CD4-positive, alpha-beta T cell treated with Interleukin-17A for 1 hour (primary cell): ENCODE measurements around the gene SLC35F4.

Experiments
- DNase-seq: peaks from one replicate; pipeline ENCODE4 v3.0.0-alpha.2; 2020

Gene SLC35F4

DNA sequence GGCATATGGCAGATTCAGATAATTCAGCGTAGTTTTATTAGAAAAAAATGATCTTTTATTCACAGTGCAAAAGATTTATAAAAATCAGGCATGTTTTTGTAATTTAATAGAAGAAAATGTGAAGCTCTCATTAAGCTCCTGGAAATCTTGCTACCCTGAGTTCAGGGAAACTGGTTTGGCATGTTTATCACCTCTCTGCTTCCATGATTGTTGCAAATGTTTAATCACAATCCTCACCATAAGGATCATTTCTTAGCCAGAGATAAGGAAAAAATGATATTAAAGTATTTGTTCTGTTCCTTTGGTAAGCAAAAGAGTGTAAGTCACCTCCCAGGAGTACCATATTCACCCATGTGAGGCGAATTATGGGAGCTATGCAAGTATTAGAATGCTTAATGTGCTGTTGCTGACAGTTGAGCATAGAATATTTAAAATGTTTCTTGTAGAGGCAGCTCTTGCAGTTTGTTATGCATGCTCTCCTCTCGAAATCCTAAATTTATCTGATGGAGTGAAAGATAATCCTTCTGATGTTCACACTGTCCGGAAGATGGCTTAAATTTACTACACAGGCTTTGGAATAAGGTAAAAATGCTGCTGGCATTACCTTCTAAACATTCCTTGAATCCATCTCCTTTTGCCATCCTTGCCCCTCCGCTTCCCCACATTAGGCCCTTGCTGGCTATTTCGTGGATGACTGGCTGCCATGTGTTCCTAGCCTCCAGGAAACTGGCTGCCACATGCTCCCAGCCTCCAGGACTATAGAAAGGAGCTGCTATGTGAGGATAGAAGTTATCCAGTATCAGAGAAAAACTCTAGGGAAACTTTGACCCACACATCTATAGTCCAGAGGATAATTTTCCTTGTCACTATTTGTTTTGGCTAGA, 256.5 kb downstream of the SLC35F4 start:
- DNase-seq: no peak

DNA sequence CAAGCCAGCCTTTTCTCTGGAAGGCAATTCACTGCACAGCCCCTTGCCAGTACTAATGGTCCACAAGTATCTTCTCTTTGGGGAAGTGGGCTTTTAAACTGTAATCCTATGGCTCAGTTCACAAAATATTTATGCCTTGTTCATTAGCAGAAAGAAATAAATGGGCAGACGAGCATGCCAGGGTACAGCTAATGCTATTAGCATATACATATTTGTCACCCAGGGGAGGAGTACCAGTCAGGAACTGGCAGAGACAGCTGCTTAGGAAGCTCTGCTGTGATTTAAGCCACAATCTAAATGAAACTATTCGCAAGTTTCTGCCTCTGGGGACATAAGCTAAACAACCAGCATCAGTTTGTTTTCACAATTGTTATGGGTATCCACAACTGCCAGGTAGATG, 258.8 kb downstream of the SLC35F4 start:
- DNase-seq: no peak

DNA sequence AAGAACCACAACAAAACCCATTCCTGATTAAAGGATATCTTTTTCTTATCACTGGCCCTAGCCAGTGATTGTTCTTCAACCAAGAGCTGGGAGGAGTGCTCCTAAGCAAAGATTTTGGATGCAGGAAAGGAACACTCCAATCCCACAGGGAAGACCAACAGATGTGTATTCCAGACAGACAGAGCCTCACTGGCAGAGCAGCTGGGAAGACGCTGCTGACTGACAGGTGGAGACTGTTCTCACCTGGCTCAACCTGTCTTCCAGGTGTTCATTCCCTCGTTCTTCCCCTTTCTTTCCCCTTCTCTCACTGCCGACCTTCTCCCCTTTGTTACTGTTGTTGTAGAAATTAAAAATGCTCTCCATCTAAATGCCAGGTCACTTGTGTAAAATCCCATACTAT, 282.5 kb downstream of the SLC35F4 start:
- DNase-seq: no peak

DNA sequence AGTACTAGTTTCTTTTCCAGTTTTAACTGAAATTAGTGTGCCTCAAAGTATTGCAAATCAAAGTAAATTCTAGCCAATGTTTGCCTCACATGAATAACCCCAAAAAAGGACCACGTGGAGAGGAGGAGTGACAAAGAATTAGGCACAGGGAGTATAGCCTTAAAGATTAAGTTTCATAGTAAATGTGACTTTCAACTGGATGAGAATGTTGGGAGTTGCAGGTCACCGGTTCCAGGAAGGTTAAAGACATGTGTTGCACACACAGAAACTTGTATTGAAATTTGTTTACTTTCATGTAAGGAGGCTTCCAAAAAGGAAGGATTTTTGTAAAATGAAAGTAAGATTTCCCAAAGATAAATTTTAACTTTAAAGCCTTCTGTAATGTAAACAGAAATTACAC, 283.1 kb downstream of the SLC35F4 start:
- no peak for DNase-seq

GRCh38 chr14:57578801-57579200, 287.1 kb downstream of the SLC35F4 start:
- no peak for DNase-seq

DNA sequence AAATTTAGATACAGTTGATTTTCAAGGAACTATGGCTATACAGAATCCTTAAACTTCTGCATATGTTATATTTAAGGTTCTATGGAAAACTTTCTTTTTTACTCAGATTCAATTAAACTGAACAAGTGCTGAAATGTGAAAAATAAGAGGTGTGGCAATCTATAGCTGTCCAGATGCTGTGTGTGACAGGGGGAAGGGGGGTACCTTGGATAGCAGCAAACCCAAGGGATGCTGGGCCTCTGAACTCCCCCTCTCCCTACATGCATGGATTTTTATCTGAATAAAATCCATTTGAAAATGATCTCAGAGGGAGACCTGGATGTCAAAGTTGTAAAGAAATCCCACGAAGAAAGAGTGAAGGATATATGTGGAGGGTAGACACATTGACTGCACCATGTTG, 289.4 kb downstream of the SLC35F4 start:
- no peak for DNase-seq

DNA sequence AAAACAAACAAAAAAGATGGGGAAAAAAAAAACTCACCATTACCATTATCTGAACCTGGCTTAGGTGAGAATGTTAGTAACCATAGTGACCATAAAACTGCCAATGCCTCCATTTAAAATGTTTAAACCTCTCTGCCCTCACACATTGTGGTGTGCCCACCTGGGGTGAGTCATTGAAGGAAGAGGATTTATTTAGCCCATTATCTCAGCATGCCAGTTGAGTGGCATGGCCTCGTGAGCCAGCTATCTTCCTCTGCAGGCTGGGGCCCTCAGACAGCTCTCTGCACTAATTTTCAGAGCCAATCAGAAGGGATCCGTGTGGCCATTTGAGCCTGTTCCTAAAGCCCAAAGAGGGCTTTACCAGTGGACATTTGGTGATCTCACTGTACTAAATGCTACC, 290.4 kb downstream of the SLC35F4 start:
- no peak for DNase-seq

GRCh38 chr14:57574617-57575288, 291.1 kb downstream of the SLC35F4 start:
- no peak for DNase-seq

- DNase-seq: no peak
These were observed 292.7 kb downstream of the SLC35F4 start for GRCh38 chr14:57573173-57573572.

GRCh38 chr14:57568554-57568953, 297.3 kb downstream of the SLC35F4 start:
- no peak for DNase-seq

GRCh38 chr14:57567220-57567619, 298.7 kb downstream of the SLC35F4 start:
- DNase-seq: no peak

- no peak for DNase-seq
These were observed 305.2 kb downstream of the SLC35F4 start for GRCh38 chr14:57560681-57561080.

DNA sequence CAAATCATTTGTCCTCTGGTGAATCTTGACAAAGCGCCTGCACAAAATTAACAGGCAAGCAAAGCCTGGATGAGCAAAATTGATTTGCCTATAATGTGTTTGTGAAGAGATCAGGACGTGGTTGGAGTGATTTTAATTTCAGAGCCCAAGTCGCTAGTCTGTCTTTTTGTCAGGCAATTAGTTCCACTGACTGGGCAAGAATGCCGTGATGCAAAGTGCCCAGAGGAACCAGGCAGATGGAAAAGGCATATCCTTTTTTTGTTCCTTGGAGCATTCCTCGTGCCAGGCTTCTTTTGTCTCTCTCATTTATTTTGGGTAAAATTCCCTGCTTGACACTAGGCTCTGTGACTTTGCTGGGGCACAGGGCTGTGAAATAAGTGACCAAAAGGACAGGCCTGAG, 306.3 kb downstream of the SLC35F4 start:
- DNase-seq: no peak

DNA sequence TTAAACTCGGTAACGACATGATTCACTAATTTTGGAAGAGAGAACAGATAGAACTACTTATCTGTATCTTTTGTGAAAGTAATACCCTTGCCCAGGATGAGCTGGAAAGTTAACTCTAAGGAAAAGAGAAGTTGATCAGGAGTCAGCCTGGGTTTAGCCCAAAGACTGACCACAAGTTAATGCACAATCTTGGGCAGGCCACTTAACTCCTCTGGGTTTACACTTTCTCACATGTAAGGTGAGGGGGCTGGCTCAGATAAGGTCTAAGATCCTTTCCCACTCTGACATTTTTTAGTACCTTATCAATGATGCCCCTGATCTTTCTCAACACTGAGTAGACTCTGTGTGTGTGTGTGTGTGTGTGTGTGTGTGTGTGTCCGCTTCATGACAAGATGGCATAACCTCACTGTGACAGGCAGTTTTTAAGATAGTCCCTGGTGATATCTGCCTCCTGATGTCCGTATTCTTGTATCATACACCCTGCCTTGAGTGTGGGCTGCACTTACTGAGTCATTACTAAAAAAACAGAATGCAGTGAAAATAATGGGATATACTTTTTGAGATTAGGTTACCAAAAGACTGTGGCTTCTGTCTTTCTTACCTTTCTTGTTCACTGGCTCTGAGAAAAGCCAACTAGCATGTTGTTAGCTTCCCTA, 316.0 kb downstream of the SLC35F4 start:
- no peak for DNase-seq

- DNase-seq: no peak
These were observed 316.8 kb downstream of the SLC35F4 start for GRCh38 chr14:57549016-57549564.

DNA sequence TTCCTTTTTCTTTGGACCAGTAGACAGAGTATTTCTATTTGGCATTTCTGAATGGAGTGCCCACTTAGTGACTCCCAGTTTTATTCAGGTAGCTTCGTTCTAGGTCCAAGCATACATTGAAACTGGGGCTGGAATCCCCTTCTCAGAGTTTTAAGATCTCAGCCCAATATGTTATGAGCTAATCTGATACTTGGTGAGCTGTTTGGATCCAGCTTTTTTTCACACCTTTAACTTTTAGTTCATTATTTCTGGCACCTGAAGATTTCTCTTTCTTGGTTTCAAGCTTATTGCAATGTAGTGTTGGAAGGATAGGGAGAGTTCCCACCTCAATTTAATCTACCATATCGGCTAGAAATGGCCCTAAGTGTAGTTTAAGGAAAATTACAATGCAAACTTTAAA, 318.8 kb downstream of the SLC35F4 start:
- DNase-seq: no peak

DNA sequence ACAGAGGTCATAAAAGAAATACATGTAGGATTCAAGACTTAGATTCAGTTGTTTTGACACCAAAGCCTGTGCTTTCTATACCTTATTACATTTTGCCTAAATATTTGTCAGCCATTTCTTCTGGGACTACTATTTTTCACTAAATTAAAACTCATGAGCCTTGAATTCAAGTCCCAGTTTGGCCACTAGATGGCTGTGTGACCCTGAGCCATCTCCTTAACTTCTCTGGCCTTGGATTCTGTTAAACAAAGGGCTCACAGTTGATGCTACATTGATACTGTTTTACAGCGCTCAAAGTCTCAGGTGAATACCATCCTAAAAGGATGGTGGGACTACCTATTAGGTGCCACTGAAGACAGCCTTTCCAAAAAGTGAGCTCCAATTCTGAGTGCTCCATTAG, 332.7 kb downstream of the SLC35F4 start:
- no peak for DNase-seq

DNA sequence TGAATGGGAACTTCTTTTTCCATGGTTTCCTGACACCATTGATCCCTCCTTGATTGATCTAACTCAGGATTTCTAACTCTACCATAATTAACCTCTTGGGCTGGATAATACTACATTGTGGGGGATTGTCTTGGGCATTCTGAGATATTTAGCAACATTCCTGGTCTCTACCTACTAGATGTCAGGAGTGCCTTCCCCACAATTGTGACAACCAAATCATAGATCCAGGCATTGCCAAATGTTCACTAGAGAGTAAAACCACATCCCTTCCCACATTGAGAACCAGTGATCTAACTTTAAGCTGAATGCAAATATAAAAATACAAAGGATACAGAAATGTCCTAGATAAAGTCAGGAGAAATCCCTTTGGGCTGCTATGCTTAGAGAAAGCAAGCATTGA, 335.3 kb downstream of the SLC35F4 start:
- no peak for DNase-seq

- no peak for DNase-seq
These were observed 338.9 kb downstream of the SLC35F4 start for GRCh38 chr14:57526942-57527341.

DNA sequence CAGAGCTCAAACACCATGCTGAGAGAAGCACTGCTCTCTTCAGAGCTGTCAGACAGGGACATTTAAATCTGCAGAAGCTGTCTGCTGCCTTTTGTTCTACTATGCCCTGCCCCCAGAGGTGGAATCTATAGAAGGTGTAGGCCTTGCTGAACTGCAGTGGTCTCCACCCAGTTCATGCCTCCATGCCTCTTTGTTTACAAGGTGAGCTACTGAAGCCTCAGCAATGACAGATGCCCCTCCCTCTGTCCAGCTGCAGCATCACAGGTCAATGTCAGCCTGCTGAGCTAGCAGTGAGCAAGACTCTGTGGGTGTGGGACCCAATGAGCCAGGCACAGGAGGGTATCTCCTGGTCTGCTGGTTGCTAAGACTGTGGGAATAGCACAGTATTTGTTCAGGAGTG, 346.8 kb downstream of the SLC35F4 start:
- no peak for DNase-seq
